HG03469 (cell line): Measurements from ENCODE around the gene TUSC7.

Experiments
- ATAC-seq: cut with Tn5 transposase; IDR thresholded peaks from one replicate; pipeline ENCODE4 v1.9.1; 2021; ENCODE audit warnings: mild to moderate bottlenecking, moderate library complexity, moderate number of reproducible peaks; ENCODE audit not compliant: unreplicated experiment

TUSC7 gene

DNA sequence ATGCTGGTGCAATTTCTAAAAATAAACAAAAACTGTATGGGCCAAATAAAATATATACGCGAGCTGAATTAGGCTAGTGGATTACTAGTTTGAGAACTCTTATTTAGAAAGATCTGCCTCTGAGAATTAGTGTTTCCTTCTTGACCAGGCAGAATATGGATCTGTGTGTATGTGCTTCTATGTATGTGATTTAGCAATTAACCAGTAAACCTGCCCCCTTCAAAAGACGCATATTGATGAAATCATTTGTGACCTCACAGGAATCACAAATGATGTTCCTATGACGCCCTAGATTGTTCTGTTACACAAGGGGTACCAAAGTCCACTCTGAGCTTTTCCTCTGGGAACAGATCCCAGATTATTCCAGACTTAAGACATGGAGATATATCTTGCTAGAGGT is at the start of gene TUSC7:
TUSC7 (plus strand) TSS at position 301 of the 400 bp plus-strand sequence.
- ATAC-seq = no peak

GRCh38 chr3:116661196-116661595 is 48.4 kb upstream of the TUSC7 start:
- ATAC-seq = no peak

DNA sequence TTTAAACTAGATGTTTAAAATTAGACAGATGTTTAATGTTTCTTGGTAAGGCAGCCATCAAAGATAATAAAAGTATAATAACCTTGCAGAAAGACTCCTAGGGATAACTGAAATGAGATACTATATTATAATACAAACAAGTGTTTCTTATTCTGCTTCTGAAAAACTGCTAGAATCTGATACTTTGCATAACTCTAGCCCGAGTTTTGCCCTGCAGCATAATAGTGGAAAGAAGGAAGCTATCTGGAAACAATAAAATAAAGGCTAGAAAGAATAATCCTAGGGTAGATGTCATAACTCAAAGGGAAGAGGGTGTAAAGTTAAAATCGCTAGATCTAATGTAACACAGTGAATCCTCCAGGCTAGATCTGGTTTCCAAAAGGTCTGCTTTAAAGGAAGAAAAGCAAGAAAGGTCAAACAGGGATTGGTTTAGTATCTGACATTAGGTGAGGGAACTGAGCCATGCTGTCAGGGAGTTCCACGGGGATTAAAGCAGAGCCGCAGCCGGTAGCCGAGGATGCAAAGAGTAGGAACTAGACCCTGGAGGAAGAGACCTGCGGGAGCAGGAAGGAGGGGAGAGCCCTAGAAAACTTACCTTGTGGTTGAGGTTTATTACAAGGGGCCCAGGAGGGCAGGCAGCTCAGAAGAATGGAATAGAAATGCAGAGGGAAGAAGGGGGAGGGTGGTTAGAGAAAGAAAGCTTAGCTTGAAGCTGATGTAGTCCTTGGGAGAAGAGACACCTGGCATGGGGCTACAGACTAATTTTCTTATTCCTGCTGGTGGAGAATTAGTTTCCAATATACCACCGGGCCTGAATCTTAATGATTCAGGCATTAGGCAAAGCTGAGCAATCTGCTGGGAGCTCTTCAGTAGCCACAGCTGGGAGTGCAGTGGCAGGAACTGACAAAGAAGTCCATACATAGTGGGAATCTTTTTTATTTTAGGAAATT is 46.1 kb upstream of the TUSC7 start:
- ATAC-seq = no peak

DNA sequence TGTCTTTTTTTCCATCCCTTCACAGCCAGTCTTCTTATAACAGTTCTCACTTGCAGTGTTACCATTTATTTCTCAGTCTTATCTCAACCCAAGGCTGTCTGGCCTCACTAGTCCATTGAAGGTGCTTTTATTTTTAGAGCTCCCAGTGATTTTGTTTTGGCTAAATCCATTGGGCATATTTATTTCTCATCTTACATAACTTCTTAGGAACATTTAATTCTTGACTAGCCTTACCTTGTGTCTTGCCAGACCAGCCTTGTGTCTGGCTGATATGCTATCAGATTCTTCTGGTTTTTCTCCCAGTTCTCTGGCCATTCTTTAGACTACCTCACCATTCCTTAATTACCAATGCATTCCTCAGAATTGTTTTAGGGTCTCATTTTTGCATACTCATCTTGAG is 42.3 kb upstream of the TUSC7 start:
- ATAC-seq = no peak

- no peak for ATAC-seq
These were observed 41.8 kb upstream of the TUSC7 start for GRCh38 chr3:116667791-116668190.

GRCh38 chr3:116669576-116669975 is 40.0 kb upstream of the TUSC7 start:
- ATAC-seq = no peak

DNA sequence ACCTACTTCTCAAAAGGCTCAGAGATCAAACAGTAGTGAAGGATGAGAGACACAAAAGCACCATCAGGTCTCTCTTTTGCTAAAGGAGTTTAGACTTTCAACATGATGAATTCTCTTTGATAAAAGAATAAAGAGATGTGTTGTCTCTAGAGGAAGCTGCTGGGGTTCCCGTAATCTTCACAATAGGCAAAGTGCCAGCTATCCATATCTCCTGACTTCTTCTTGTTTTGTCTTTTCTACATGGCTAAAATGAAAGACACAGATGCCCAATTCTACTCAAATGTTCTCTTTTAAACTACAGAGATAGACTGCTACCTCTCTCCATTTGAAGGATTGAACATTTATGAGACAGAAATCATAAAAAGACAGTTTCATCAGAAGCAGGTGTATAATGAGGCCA is 38.4 kb upstream of the TUSC7 start:
- ATAC-seq = no peak

DNA sequence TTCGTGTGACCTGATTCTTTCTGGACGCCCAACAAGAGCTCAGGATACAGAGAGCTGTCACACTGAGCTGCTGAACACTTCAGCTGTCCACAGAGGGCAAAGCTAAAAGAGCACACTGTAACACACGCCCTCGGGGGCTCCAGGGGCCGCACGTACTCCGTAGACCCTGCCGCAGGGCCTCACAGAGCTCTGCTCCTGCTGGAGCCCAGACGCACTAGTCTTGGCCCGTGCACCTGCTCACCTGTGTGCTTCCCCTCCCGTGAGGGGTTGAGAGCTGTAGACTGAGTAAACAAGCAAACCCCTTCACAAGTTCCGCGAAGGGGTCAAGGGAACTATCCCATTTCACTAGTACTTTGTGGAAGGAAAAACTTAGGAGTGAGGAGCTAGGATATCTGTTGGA is 30.7 kb upstream of the TUSC7 start:
- no peak for ATAC-seq

DNA sequence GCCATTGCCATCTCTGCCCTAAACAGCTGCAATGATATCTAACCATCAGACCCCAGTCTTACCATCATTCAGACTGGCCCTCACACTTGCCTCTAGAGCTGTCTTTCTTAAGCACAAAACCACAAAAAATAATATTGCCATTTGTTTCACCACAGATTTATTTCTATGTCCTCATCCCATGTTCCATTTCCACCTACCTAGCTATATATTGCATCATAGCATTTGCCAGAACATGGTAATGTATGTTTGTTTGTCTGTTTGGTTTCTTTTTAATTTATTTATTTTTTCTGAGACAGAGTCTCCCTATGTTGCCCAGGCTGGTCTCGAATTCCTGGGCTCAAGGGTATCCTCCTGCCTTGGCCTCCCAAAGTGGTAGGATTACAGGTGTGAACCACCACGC is 18.5 kb upstream of the TUSC7 start:
- no peak for ATAC-seq

GRCh38 chr3:116701070-116701469 is 8.5 kb upstream of the TUSC7 start:
- ATAC-seq = no peak

DNA sequence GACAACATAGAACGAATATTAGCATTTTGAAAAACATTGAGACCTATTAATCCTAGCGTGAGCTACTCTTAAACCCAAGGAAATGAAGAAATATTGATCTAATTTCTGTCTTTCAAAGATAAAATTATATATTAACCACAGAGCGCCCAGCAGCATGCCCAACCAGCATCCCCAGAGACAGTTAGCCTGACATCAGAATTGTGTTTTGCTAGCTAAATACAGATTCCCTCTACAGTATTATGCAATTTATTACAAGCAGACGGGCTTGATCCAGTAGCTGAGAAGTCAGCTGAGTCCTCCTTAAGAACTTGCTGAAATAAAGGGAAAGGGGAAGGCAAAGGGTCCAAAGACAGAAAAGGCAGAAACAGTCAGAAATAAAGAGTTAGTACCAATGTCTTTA is 7.2 kb upstream of the TUSC7 start:
- ATAC-seq = no peak

DNA sequence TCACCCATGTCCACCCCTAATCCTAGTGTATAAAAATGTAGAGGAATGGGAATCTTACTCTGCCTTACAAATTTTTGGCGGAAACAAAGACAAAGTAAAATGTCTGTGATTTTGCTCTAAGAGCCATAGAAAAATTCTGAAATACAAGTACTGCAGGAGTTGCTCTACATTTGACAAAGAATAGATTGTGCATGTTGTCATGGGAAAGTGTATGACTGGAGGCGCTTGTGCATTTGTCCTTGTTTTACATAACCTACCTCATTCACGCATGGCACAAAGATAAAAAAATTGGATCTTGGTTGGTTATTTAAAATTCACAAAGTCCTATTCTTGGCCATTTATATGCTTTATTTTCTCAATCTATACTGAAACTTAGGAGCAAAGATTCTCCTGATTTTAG is 2.0 kb upstream of the TUSC7 start:
- no peak for ATAC-seq

DNA sequence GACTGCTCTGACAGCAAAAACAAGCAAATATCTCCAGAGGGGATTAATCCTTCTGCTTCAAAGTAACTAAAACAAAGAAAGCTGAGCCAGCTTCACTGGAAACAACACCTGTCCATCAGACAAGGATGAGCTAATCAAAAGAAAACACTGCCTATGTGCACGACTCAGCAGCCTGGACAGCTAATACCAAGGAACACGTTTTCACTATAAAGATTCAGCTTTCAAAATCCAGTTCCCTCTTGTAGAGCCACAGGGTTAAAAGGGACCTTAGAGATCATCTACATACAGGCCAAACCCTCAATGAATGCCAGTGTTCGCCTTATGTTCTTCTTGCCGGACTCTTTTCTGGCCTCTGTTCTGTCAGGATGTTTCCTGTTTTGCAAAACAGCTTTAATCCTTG is 6.9 kb downstream of the TUSC7 start:
- no peak for ATAC-seq

- no peak for ATAC-seq
These were observed 8.0 kb downstream of the TUSC7 start for GRCh38 chr3:116717566-116717965.

DNA sequence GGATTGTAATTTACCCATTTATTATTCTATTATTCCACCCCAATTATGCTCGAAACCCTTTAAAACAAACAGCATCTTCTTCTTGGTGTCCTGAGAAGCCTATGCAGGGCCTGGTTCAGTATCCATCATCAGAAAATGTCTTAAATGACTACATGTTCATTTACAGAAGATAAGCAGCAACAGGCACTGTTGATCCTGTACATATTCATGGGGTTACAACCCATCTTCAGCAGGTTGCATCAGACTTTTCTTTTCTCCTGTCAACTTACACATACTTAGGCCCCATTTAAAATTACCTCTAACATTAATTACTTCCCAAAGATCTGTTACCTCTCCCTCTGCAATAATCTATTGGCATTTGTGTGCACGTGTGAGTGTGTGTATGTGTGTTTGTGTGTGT is 18.9 kb downstream of the TUSC7 start:
- no peak for ATAC-seq

DNA sequence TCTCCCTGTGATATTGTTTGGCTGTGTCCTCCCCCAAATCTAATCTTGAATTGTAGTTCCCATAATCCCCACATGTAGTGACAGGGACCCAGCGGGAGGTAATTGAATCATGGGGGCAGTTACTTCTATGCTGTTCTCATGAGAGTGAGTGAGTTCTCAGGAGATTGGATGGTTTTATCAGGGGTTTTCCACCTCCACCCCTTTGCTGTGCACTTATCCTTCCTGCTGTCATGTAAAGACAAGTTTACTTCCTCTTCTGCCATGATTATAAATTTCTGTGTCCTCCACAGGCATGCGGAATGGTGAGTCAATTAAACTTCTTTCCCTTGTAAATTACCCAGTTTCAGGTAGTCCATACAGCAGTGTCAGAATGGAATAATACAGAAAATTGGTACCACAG is 24.7 kb downstream of the TUSC7 start:
- ATAC-seq = no peak

DNA sequence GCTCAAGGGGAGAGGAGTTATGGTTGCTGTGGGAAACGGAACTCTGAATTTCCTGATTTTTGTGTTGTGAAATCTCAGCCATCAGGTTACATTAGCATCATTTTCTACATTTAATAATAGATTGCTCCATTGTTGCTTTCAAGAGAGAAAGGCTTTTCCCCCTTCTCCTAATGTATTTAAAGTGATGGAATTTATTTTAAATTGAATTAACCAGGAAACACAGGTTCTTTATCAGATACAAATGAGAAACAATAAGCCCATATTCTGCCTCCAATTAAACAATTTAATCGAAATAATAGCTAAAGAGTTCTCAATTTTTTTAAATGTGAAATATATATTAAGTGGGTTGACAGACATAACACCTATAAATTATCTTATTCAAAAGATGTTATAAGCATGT is 30.1 kb downstream of the TUSC7 start:
- no peak for ATAC-seq

GRCh38 chr3:116740293-116740692 is 30.7 kb downstream of the TUSC7 start:
- no peak for ATAC-seq

- ATAC-seq = no peak
These were observed 31.9 kb downstream of the TUSC7 start for GRCh38 chr3:116741467-116741866.

- ATAC-seq = no peak
These were observed 33.5 kb downstream of the TUSC7 start for GRCh38 chr3:116743062-116743461.

- ATAC-seq = no peak
These were observed 39.8 kb downstream of the TUSC7 start for GRCh38 chr3:116749388-116749787.

GRCh38 chr3:116757315-116757714 is 47.7 kb downstream of the TUSC7 start:
- no peak for ATAC-seq

DNA sequence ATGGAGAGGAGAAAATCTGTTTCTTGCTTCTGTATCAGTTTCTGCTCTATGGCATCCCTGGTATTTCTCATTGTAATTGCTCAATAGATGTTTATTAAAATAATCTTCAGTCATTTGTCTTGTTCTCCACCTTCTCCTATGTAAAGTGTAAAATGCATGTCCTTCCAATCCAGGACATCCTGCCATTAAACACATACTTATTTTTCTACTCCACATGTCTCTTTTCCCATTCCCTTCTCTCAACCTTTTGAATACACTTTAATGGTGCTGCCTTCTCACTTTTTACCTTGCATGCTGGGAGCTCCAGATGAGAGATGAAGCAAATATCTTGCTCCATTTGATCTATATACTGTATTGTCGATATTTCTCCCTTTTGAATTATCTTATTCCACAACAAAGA is 49.7 kb downstream of the TUSC7 start:
- no peak for ATAC-seq
